Measurements from ENCODE around the gene SAFB.
A peak's percentile ranks its signal among the peaks of the same experiment; 100 is the strongest.

Gene SAFB

GRCh38 chr19:5692723-5693194, 69.9 kb downstream of the SAFB start:
- H3K27ac ChIP-seq (ENCODE audit: low read depth, low read length), result no peak overlapping the region
- no peak overlapping the region for H3K18ac ChIP-seq (ENCODE audit: low read length)
- H3K36me3 ChIP-seq (ENCODE audit: control insufficient read depth in 1 of 2, insufficient read depth in 2 of 2, low read length in 2 of 2), result peaks cover 61 to 62% of the 10 kb centered on the region in 2 experiments
- WGBS (ENCODE audit: extremely low coverage, insufficient coverage, insufficient read length), result no CpG with 5 or more reads among the region's 7 CpGs
- no peak overlapping the region for H4K91ac ChIP-seq (ENCODE audit: low read depth, low read length)
- DNase-seq, result no peak
- H3K9me3 ChIP-seq (ENCODE audit: insufficient read depth, low read depth, low read length), result no peaks in the 10 kb centered on the region
- H2BK12ac ChIP-seq (ENCODE audit: low read length), result no peak overlapping the region
- H3K27me3 ChIP-seq (ENCODE audit: insufficient read depth, low read length), result no peaks in the 10 kb centered on the region
- H3K79me2 ChIP-seq (ENCODE audit: control insufficient read depth, insufficient read depth, low read length, poor library complexity), result peaks cover 31% of the 10 kb centered on the region
- no peak overlapping the region for H2AK5ac ChIP-seq (ENCODE audit: low read length)
- H3K4ac ChIP-seq (ENCODE audit: low read depth, low read length), result peak overlapping the region; percentile 99
- H3K79me1 ChIP-seq (ENCODE audit: low read length), result peaks cover 7% of the 10 kb centered on the region
- H3K9ac ChIP-seq (ENCODE audit: low read length), result no peak overlapping the region
- peaks cover 6 to 8% of the 10 kb centered on the region in 2 experiments for H3K4me1 ChIP-seq (ENCODE audit: control insufficient read depth in 1 of 2, insufficient read depth in 2 of 2, low read length in 2 of 2)
- peak overlapping the region; percentile 26 for H4K12ac ChIP-seq (ENCODE audit: low read depth, low read length)
- H3K23ac ChIP-seq (ENCODE audit: low read length), result no peak overlapping the region
- no peak overlapping the region for H2BK5ac ChIP-seq (ENCODE audit: low read depth, low read length, poor library complexity)
- peak overlapping the region; percentile 3 for H2AFZ ChIP-seq (ENCODE audit: insufficient read depth, low read length, poor library complexity)
- no peak overlapping the region for H3K4me3 ChIP-seq (ENCODE audit: low read depth, low read length)
- no peak overlapping the region for H3K14ac ChIP-seq (ENCODE audit: low read length)
- H4K8ac ChIP-seq (ENCODE audit: low read depth, low read length), result no peak overlapping the region
- H3K4me2 ChIP-seq (ENCODE audit: low read length), result no peak overlapping the region
- no peak overlapping the region for H2BK120ac ChIP-seq (ENCODE audit: insufficient read depth, low read length, poor library complexity)

- no peak overlapping the region for H2AK5ac ChIP-seq (ENCODE audit: low read length)
- H3K4me3 ChIP-seq (ENCODE audit: low read depth, low read length), result no peak overlapping the region
- peaks cover 7% of the 10 kb centered on the region for H3K79me1 ChIP-seq (ENCODE audit: low read length)
- peak; percentile 48 to 60 for DNase-seq
- no CpG with 5 or more reads among the region's 39 CpGs for WGBS (ENCODE audit: extremely low coverage, insufficient coverage, insufficient read length)
- H3K14ac ChIP-seq (ENCODE audit: low read length), result no peak overlapping the region
- no peak overlapping the region for H2BK5ac ChIP-seq (ENCODE audit: low read depth, low read length, poor library complexity)
- no peak overlapping the region for H4K12ac ChIP-seq (ENCODE audit: low read depth, low read length)
- H3K23ac ChIP-seq (ENCODE audit: low read length), result no peak overlapping the region
- no peaks in the 10 kb centered on the region for H3K9me3 ChIP-seq (ENCODE audit: insufficient read depth, low read depth, low read length)
- no peak overlapping the region for H2BK12ac ChIP-seq (ENCODE audit: low read length)
- no peak overlapping the region for H3K4me2 ChIP-seq (ENCODE audit: low read length)
- no peak overlapping the region for H2BK120ac ChIP-seq (ENCODE audit: insufficient read depth, low read length, poor library complexity)
- peaks cover 66 to 68% of the 10 kb centered on the region in 2 experiments for H3K36me3 ChIP-seq (ENCODE audit: control insufficient read depth in 1 of 2, insufficient read depth in 2 of 2, low read length in 2 of 2)
- no peak overlapping the region for H4K8ac ChIP-seq (ENCODE audit: low read depth, low read length)
- H3K18ac ChIP-seq (ENCODE audit: low read length), result no peak overlapping the region
- peak overlapping the region; percentile 3 for H2AFZ ChIP-seq (ENCODE audit: insufficient read depth, low read length, poor library complexity)
- H3K27me3 ChIP-seq (ENCODE audit: insufficient read depth, low read length), result no peaks in the 10 kb centered on the region
- H3K9ac ChIP-seq (ENCODE audit: low read length), result no peak overlapping the region
- H3K79me2 ChIP-seq (ENCODE audit: control insufficient read depth, insufficient read depth, low read length, poor library complexity), result peaks cover 31% of the 10 kb centered on the region
- H3K4me1 ChIP-seq (ENCODE audit: control insufficient read depth in 1 of 2, insufficient read depth in 2 of 2, low read length in 2 of 2), result peaks cover 6 to 8% of the 10 kb centered on the region in 2 experiments
- no peak overlapping the region for H4K91ac ChIP-seq (ENCODE audit: low read depth, low read length)
- H3K27ac ChIP-seq (ENCODE audit: low read depth, low read length), result no peak overlapping the region
- H3K4ac ChIP-seq (ENCODE audit: low read depth, low read length), result peak overlapping the region; percentile 99
Observed at GRCh38 chr19:5693195-5694166, 70.6 kb downstream of the SAFB start.

GRCh38 chr19:5694167-5694955, 71.5 kb downstream of the SAFB start:
- no peak overlapping the region for H3K14ac ChIP-seq (ENCODE audit: low read length)
- H3K18ac ChIP-seq (ENCODE audit: low read length), result no peak overlapping the region
- DNase-seq, result no peak
- H3K4me3 ChIP-seq (ENCODE audit: low read depth, low read length), result no peak overlapping the region
- H2BK120ac ChIP-seq (ENCODE audit: insufficient read depth, low read length, poor library complexity), result no peak overlapping the region
- no peak overlapping the region for H4K12ac ChIP-seq (ENCODE audit: low read depth, low read length)
- H3K4me1 ChIP-seq (ENCODE audit: control insufficient read depth in 1 of 2, insufficient read depth in 2 of 2, low read length in 2 of 2), result peaks cover 6 to 8% of the 10 kb centered on the region in 2 experiments
- no peaks in the 10 kb centered on the region for H3K27me3 ChIP-seq (ENCODE audit: insufficient read depth, low read length)
- H3K9ac ChIP-seq (ENCODE audit: low read length), result no peak overlapping the region
- H3K36me3 ChIP-seq (ENCODE audit: control insufficient read depth in 1 of 2, insufficient read depth in 2 of 2, low read length in 2 of 2), result peaks cover 75 to 76% of the 10 kb centered on the region in 2 experiments
- H2AFZ ChIP-seq (ENCODE audit: insufficient read depth, low read length, poor library complexity), result no peak overlapping the region
- no peak overlapping the region for H2BK5ac ChIP-seq (ENCODE audit: low read depth, low read length, poor library complexity)
- H2AK5ac ChIP-seq (ENCODE audit: low read length), result no peak overlapping the region
- H4K8ac ChIP-seq (ENCODE audit: low read depth, low read length), result no peak overlapping the region
- H2BK12ac ChIP-seq (ENCODE audit: low read length), result no peak overlapping the region
- peak overlapping the region; percentile 31 for H3K4ac ChIP-seq (ENCODE audit: low read depth, low read length)
- H3K27ac ChIP-seq (ENCODE audit: low read depth, low read length), result no peak overlapping the region
- WGBS (ENCODE audit: extremely low coverage, insufficient coverage, insufficient read length), result no CpG with 5 or more reads among the region's 45 CpGs
- H3K4me2 ChIP-seq (ENCODE audit: low read length), result no peak overlapping the region
- H3K79me2 ChIP-seq (ENCODE audit: control insufficient read depth, insufficient read depth, low read length, poor library complexity), result peaks cover 31% of the 10 kb centered on the region
- peaks cover 7% of the 10 kb centered on the region for H3K79me1 ChIP-seq (ENCODE audit: low read length)
- no peak overlapping the region for H3K23ac ChIP-seq (ENCODE audit: low read length)
- no peak overlapping the region for H4K91ac ChIP-seq (ENCODE audit: low read depth, low read length)
- no peaks in the 10 kb centered on the region for H3K9me3 ChIP-seq (ENCODE audit: insufficient read depth, low read depth, low read length)

GRCh38 chr19:5694956-5695648, 72.2 kb downstream of the SAFB start:
- no peak overlapping the region for H4K8ac ChIP-seq (ENCODE audit: low read depth, low read length)
- H3K23ac ChIP-seq (ENCODE audit: low read length), result no peak overlapping the region
- no peak overlapping the region for H2AK5ac ChIP-seq (ENCODE audit: low read length)
- H3K14ac ChIP-seq (ENCODE audit: low read length), result no peak overlapping the region
- H3K9me3 ChIP-seq (ENCODE audit: insufficient read depth, low read depth, low read length), result no peaks in the 10 kb centered on the region
- no peak for DNase-seq
- H3K27me3 ChIP-seq (ENCODE audit: insufficient read depth, low read length), result no peaks in the 10 kb centered on the region
- H3K79me2 ChIP-seq (ENCODE audit: control insufficient read depth, insufficient read depth, low read length, poor library complexity), result peaks cover 31% of the 10 kb centered on the region
- no peak overlapping the region for H3K4me2 ChIP-seq (ENCODE audit: low read length)
- H3K4me3 ChIP-seq (ENCODE audit: low read depth, low read length), result no peak overlapping the region
- H2AFZ ChIP-seq (ENCODE audit: insufficient read depth, low read length, poor library complexity), result no peak overlapping the region
- H3K9ac ChIP-seq (ENCODE audit: low read length), result no peak overlapping the region
- H3K27ac ChIP-seq (ENCODE audit: low read depth, low read length), result no peak overlapping the region
- peaks cover 76 to 79% of the 10 kb centered on the region in 2 experiments for H3K36me3 ChIP-seq (ENCODE audit: control insufficient read depth in 1 of 2, insufficient read depth in 2 of 2, low read length in 2 of 2)
- H2BK120ac ChIP-seq (ENCODE audit: insufficient read depth, low read length, poor library complexity), result no peak overlapping the region
- no CpG with 5 or more reads among the region's 8 CpGs for WGBS (ENCODE audit: extremely low coverage, insufficient coverage, insufficient read length)
- peaks cover 7% of the 10 kb centered on the region for H3K79me1 ChIP-seq (ENCODE audit: low read length)
- H4K12ac ChIP-seq (ENCODE audit: low read depth, low read length), result no peak overlapping the region
- H2BK5ac ChIP-seq (ENCODE audit: low read depth, low read length, poor library complexity), result no peak overlapping the region
- H3K4ac ChIP-seq (ENCODE audit: low read depth, low read length), result peak overlapping the region; percentile 8
- peaks cover 4 to 8% of the 10 kb centered on the region in 2 experiments for H3K4me1 ChIP-seq (ENCODE audit: control insufficient read depth in 1 of 2, insufficient read depth in 2 of 2, low read length in 2 of 2)
- no peak overlapping the region for H2BK12ac ChIP-seq (ENCODE audit: low read length)
- H4K91ac ChIP-seq (ENCODE audit: low read depth, low read length), result no peak overlapping the region
- H3K18ac ChIP-seq (ENCODE audit: low read length), result no peak overlapping the region

All from trophoblast cell (in vitro differentiated cells and primary cell).